Mononuclear cell (primary cell): ENCODE measurements around the gene ZNF764. TPM values are rescaled to one million over a fixed set of nuclear protein-coding genes. Genes with fewer than 3 reads are reported as not detected.
"Not testable (repeated sequence)": the region's sequence is repeated elsewhere in the genome, so short reads cannot be mapped to it uniquely, and the experiment has no call there.

Source experiments
- H3K27me3 ChIP-seq: 2 replicates; pipeline ENCODE4 v1.6.0; 2011; ENCODE audit warnings: low read length, control low read depth; ENCODE audit not compliant: insufficient read depth
- H3K4me1 ChIP-seq: 2 replicates; pipeline ENCODE4 v1.5.1; 2011; ENCODE audit warnings: mild to moderate bottlenecking, low read length, control low read depth; ENCODE audit not compliant: insufficient read depth
- H3K4me3 ChIP-seq: 2 replicates; pipeline ENCODE4 v1.5.1; 2011; ENCODE audit warnings: mild to moderate bottlenecking, low read length, moderate library complexity
- H3K9me3 ChIP-seq: 2 replicates; pipeline ENCODE4 v1.5.1; 2011; ENCODE audit warnings: low read depth, mild to moderate bottlenecking, control low read depth, low read length
- total RNA-seq: library from RNA; depleted of rRNA; stranded (reverse); fragments of >200 nt; gene quantifications from one replicate; pipeline ENCODE4 v1.2.3, GENCODE V29; 2012

ZNF764 gene
- total RNA-seq: 10.5 TPM

GRCh38 chr16:30557957-30558788 lies at the start of gene ZNF764:
TSS of gene ZNF764 (minus strand) at chr16:30558374. CDS start at chr16:30558182, 192 bp downstream.
- Histone ChIP-seq H3K4me1 (peaks cover 63% of the 10 kb centered on the region), H3K4me3 (peak within 1 kb of the TSS; percentile 67), H3K27me3 (no peaks in the 10 kb centered on the region), H3K9me3 (no peaks in the 10 kb centered on the region)

- no peaks in the 10 kb centered on the region for H3K9me3 ChIP-seq
- peaks cover 63% of the 10 kb centered on the region for H3K4me1 ChIP-seq
- no peak overlapping the region for H3K4me3 ChIP-seq
- no peaks in the 10 kb centered on the region for H3K27me3 ChIP-seq
Observed at GRCh38 chr16:30606004-30606403, 47.8 kb upstream of the ZNF764 start.

GRCh38 chr16:30605158-30605557 lies 47.0 kb upstream of the ZNF764 start:
- Histone ChIP-seq H3K9me3 (no peaks in the 10 kb centered on the region), H3K4me1 (peaks cover 63% of the 10 kb centered on the region), H3K27me3 (no peaks in the 10 kb centered on the region), H3K4me3 (no peak overlapping the region)

DNA sequence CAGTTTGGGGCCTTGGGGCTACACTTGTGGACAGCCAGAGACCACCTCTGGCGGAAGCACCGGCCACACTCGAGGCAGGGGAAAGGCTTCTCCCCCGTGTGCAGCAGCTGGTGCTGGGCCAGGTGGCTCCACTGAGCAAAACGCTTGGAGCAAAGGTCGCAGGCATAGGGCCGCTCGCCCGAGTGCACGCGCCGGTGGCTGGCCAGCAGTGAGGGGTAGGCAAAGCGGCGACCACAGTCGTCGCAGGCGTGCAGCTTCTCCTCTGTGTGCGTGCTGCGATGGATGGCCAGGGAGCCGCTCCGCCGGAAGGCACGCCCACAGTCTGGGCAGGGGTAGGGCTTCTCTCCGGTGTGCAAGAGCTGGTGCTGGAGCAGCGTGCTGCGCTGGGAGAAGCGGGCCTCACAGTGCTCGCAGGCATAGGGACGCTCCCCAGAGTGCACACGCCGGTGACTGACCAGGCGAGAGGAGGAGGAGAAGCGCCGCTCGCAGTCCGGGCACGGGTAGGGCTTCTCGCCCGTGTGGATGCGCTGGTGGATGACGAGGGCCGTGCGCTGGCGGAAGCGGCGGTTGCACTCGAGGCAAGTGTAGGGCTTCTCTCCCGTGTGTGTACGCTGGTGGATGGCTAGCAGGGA lies 46.3 kb upstream of the ZNF764 start:
- Histone ChIP-seq H3K4me3 (no peak overlapping the region), H3K9me3 (no peaks in the 10 kb centered on the region), H3K4me1 (peaks cover 63% of the 10 kb centered on the region), H3K27me3 (no peaks in the 10 kb centered on the region)

- H3K4me3 ChIP-seq: no peak overlapping the region
- H3K4me1 ChIP-seq: peaks cover 58% of the 10 kb centered on the region
- H3K9me3 ChIP-seq: no peaks in the 10 kb centered on the region
Observed at GRCh38 chr16:30603945-30604315, 45.8 kb upstream of the ZNF764 start.

GRCh38 chr16:30602616-30603277 lies 44.6 kb upstream of the ZNF764 start:
- Histone ChIP-seq H3K9me3 (no peaks in the 10 kb centered on the region), H3K4me3 (no peak overlapping the region), H3K4me1 (peaks cover 53% of the 10 kb centered on the region), H3K27me3 (no peaks in the 10 kb centered on the region)

More at GRCh38 chr16:30603945-30604315, 45.8 kb upstream of the ZNF764 start:
- H3K27me3 ChIP-seq: no peaks in the 10 kb centered on the region

GRCh38 chr16:30601966-30602365 lies 43.8 kb upstream of the ZNF764 start:
- Histone ChIP-seq H3K9me3 (no peaks in the 10 kb centered on the region), H3K4me3 (no peak overlapping the region), H3K4me1 (peaks cover 53% of the 10 kb centered on the region), H3K27me3 (no peaks in the 10 kb centered on the region)

- Histone ChIP-seq H3K27me3 (no peaks in the 10 kb centered on the region), H3K4me3 (no peak overlapping the region), H3K4me1 (peaks cover 46% of the 10 kb centered on the region)
Observed at GRCh38 chr16:30600929-30601328, 42.8 kb upstream of the ZNF764 start.

GRCh38 chr16:30600215-30600614 lies 42.0 kb upstream of the ZNF764 start:
- Histone ChIP-seq H3K4me3 (no peak overlapping the region), H3K27me3 (no peaks in the 10 kb centered on the region), H3K4me1 (peaks cover 39% of the 10 kb centered on the region), H3K9me3 (no peaks in the 10 kb centered on the region)

More at GRCh38 chr16:30600929-30601328, 42.8 kb upstream of the ZNF764 start:
- no peaks in the 10 kb centered on the region for H3K9me3 ChIP-seq

DNA sequence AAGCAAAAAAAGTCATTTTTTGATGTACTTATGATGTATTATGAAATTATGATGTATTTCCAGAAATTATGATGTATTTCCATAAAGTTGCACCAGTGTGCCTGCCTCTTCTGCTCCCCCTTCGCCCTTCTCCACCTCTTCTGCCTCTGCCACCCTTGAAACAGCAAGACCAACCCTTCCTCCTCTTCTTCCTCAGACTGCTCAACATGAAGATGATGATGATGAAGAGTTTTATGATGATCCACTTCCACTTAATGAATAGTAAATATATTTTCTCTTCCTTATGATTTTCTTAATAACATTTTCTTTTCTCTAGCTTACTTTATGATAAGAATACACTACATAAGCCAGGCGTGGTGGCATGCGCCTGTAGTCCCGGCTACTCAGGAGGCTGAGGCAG lies 34.7 kb upstream of the ZNF764 start:
- Histone ChIP-seq H3K4me3 (no peak overlapping the region), H3K4me1 (no peaks in the 10 kb centered on the region), H3K27me3 (no peaks in the 10 kb centered on the region), H3K9me3 (no peaks in the 10 kb centered on the region)

GRCh38 chr16:30590869-30591268 lies 32.7 kb upstream of the ZNF764 start:
- not testable (repeated sequence) for H3K9me3 ChIP-seq, H3K27me3 ChIP-seq, H3K4me3 ChIP-seq
- peaks cover 12% of the 10 kb centered on the region for H3K4me1 ChIP-seq

GRCh38 chr16:30589582-30589981 lies 31.4 kb upstream of the ZNF764 start:
- not testable (repeated sequence) for H3K27me3 ChIP-seq, H3K4me3 ChIP-seq, H3K9me3 ChIP-seq
- peaks cover 20% of the 10 kb centered on the region for H3K4me1 ChIP-seq

- Histone ChIP-seq H3K4me1 (peaks cover 22% of the 10 kb centered on the region), H3K9me3 (no peaks in the 10 kb centered on the region), H3K4me3 (no peak overlapping the region), H3K27me3 (no peaks in the 10 kb centered on the region)
Observed at GRCh38 chr16:30588651-30589050, 30.5 kb upstream of the ZNF764 start.

DNA sequence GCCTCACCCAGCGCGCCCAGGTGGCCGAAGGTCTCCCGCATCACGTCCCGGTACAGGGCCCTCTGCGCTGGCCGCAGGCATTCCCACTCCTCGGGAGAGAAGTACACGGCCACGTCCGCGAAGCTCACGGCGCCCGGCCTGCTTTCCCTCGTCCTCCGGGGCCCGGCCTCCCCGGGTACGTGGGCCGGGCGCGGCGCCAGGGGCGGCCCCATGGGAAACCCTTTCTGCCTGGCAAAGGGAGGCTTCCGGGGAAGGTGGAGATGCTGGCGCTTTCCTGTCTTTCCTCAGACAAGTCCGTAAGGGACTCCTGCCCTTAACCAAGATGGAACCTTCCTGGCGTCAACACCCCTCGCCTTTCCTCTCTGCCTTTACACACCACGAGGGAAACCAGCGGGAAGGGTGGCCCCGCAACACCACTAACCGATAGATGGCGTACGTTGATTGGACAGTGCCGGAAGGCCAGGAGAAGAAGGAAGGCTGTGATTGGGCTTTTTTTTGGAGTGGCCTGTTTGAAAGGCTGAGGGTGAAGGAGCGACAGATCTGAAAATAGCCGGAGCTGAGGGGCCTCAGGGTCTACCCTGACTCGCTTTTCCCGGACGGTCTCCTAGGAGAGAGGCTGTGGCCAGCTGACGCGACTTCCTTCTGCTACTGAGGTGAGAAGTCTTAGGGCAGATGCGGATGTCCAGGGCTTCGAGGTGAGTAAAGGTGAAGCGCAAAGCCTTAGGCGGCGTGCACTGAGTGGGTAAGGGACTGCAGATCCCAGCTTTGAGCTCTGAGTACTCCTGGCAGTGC lies 27.4 kb upstream of the ZNF764 start, which contains the start of gene ZNF785:
Gene ZNF785, minus strand, starts transcription at position 298 of the 792 bp plus-strand sequence. Its CDS starts 86 bp downstream, at position 212.
- no peaks in the 10 kb centered on the region for H3K9me3 ChIP-seq
- no peaks in the 10 kb centered on the region for H3K27me3 ChIP-seq
- peak within 1 kb of the TSS; percentile 51 for H3K4me3 ChIP-seq
- H3K4me1 ChIP-seq: peaks cover 22% of the 10 kb centered on the region
